Activated CD4-positive, CD25-positive, alpha-beta regulatory T cell treated with anti-CD3 and anti-CD28 coated beads, Interleukin-2, amount 50 U/mL, for 16 hours (primary cell): ENCODE data around the gene MTCL3.
A peak's percentile ranks its signal among the peaks of the same experiment; 100 is the strongest.

Experiments used
- DNase-seq: peaks from one replicate; pipeline ENCODE4 v3.0.0-alpha.2; 2020; ENCODE audit warnings: low read depth, low spot score

Gene MTCL3

GRCh38 chr6:127515234-127515793 is 3.8 kb downstream of the MTCL3 start:
- DNase-seq = no peak

DNA sequence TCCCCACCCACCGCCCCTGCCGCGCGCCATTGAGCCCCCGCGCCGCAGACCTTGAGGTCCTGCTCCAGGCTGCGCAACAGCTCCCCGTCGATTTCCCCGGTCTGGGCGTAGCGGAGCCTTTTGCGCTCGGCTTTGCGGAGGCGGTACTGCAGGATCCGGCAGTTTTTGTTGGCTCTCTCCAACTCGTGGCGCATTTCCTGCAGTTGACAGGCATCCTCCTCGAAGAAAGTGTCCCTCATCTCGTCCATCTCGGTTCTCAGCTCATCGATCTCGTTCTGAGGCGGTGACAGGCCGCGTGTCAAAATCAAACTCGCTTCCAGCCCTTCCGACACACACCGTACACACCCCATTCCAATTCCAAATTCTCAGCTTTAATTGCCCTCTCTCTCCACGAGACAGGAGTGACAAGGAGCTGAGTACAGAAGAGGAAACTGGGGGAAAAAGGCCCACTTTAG is 4.3 kb downstream of the MTCL3 start:
- DNase-seq = peak; percentile 15

GRCh38 chr6:127514179-127514772 is 4.9 kb downstream of the MTCL3 start:
- DNase-seq = no peak

GRCh38 chr6:127513425-127513824 is 5.7 kb downstream of the MTCL3 start:
- no peak for DNase-seq

GRCh38 chr6:127510876-127511275 is 8.3 kb downstream of the MTCL3 start:
- no peak for DNase-seq

DNA sequence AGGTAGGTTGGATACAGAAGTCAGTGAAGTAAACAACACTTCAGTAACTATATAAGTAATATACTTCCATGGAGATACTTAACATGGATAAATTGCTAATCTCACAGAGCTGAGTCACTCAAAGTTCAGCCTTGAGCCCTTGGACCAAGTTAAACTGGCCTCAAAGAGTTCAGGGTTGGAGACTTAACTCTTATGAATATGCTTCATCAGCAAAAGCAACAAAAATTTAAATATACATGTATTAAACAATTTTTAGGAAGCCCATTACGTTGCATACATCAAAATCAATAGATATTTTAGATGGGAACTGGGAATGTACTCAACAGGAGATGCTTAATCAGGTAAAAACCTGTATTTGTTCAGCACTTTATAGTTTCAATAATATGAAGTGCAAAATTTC is 12.2 kb downstream of the MTCL3 start:
- no peak for DNase-seq

DNA sequence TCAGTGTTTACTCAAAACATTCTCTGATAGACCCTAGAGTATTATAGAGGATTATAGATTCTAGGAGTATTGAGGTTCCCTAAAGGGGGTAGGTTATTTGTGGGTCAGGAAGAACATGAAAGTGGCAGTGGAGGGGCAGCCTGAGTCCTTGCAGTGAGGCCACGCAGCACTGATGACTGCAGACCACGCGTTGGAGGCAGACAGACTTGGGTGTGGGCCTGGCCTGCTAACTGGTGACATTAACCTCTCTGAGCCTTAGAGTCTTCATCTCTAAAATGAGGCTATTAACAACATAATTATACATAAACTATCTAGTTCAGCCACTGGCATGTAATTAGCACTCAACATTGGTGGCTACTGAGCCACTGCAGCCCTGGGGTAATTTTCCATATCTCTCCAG is 16.1 kb downstream of the MTCL3 start:
- DNase-seq = no peak

DNA sequence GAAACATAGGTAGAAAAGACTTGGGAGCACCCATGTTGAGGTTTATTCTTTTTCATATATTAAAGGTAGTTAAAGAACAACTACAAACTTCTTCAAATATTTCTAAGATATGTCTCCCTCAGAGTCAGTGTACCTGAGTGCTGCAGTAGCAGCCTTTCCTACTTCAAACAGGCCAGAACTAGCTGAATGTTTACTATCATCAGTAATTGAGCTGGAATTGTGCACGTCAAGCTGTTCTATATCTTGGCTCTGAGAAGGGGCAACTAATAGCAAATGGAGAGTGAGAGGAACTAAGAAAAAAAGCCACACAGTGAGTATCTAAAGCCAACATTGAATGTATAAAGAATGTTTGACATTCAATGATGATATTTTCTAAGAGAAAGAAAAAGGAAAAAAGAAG is 21.7 kb downstream of the MTCL3 start:
- no peak for DNase-seq

GRCh38 chr6:127496471-127496870 is 22.7 kb downstream of the MTCL3 start:
- no peak for DNase-seq

DNA sequence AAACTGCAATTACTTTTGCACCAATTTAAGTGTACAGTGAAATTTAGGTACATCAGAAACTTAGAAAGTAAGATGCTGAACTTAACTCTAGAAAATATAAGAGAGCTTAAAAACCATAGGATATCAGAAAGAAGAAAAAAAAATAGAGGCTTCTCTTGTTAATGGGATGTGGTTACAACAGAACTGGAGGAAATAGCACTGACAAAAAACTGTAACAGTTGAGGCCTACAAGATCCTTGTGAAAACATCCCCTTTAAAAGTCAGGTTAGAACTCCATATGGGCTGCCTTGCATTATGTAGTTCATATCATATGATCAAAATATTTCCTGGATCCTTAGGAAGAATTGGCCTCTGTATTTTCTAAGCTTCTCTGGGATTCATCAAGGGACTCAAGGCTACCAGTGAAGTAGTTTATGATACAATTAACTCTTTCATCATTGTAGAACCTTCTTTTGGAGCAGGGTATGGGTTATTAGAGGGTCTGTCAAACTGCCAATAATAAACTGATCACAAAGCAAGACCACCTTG is 24.8 kb downstream of the MTCL3 start:
- DNase-seq = no peak

DNA sequence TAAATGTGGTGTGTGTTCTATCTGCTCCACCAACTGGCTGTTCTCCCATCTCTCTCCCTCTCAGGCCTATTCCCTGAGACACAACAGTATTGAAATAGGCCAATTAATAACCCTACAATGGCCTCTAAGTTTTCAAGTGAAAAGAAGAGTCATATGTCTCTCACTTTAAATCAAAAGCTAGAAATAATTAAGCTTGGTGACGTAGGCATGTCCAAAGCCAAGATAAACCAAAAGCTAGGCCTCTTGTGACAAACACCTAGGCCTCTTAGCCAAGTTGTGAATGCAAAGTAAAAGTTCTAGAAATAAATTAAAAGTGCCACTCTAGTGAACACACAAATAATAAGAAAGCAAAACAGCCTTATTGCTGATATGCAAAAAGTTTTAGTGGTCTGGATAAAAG is 29.9 kb downstream of the MTCL3 start:
- DNase-seq = no peak

- no peak for DNase-seq
Measured at GRCh38 chr6:127486934-127487333, 32.2 kb downstream of the MTCL3 start.

GRCh38 chr6:127484212-127484863 is 34.8 kb downstream of the MTCL3 start:
- no peak for DNase-seq

GRCh38 chr6:127483399-127484055 is 35.6 kb downstream of the MTCL3 start:
- DNase-seq = no peak

DNA sequence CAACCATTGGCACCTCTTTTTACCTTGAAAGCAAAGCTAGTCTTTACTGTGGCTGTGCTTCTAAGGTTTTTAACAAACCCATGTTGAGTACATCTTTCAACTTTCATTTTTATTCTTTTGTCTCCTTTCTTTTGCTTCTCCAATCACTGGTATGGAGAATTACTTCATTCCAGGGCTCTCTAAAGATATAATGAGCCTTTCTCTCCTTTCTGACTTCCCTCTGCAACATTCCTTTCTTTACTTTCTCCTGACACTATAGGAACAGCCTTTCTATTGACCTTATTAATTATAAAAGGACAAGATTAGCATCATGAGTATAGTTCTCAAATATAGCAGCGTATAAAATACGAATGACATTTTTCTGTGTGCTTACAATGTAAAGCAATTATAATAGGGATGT is 36.8 kb downstream of the MTCL3 start:
- DNase-seq = no peak

- no peak for DNase-seq
Measured at GRCh38 chr6:127481628-127482027, 37.5 kb downstream of the MTCL3 start.

GRCh38 chr6:127481111-127481510 is 38.0 kb downstream of the MTCL3 start:
- no peak for DNase-seq

GRCh38 chr6:127477658-127478057 is 41.5 kb downstream of the MTCL3 start:
- DNase-seq = no peak

DNA sequence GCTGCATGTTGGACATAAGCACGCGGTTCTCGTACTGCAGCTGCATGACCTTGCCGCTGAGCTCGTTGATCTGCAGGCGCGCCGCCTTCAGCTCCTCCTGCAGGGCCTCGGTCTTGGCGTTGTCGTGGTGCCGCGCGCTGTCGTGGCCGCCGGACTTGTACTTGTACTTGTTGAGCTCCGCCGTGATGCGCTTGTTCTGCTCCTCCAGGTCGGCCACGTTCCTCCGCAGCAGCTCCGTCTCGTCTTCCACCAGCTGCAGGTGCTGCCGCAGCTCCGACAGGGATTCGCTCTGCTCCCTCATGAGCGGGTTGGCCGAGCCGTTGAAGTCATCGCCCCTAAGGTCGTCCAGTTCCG is 43.3 kb downstream of the MTCL3 start:
- DNase-seq = no peak

GRCh38 chr6:127475135-127475822 is 43.9 kb downstream of the MTCL3 start:
- no peak for DNase-seq

- DNase-seq = no peak
Measured at GRCh38 chr6:127471379-127472255, 47.5 kb downstream of the MTCL3 start.
